ENCODE data around the gene OTUD5. TPM values are rescaled to one million over a fixed set of nuclear protein-coding genes. Genes with fewer than 3 reads are reported as not detected.
A peak's percentile ranks its signal among the peaks of the same experiment; 100 is the strongest.
"Not testable (repeated sequence)": the region's sequence is repeated elsewhere in the genome, so short reads cannot be mapped to it uniquely, and the experiment has no call there.

OTUD5 gene
- 35.3 TPM for polyA plus RNA-seq (ENCODE audit: insufficient read length)

GRCh38 chrX:48957477-48957826 lies at the start of gene OTUD5:
OTUD5 (minus strand) TSS chrX:48957607; CDS start chrX:48957570, 37 bp downstream.
- DNase-seq (ENCODE audit: low read depth), result no peak

GRCh38 chrX:49003696-49004095 lies 46.3 kb upstream of the OTUD5 start:
- DNase-seq (ENCODE audit: low read depth), result no peak

GRCh38 chrX:49002091-49002935 lies 44.9 kb upstream of the OTUD5 start, which contains the start of gene GRIPAP1:
GRIPAP1 (minus strand) TSS chrX:49002264; CDS start chrX:49002229, 35 bp downstream.
- DNase-seq (ENCODE audit: low read depth), result peak; percentile 82

GRCh38 chrX:49001521-49002090 lies 44.2 kb upstream of the OTUD5 start:
- no peak for DNase-seq (ENCODE audit: low read depth)

GRCh38 chrX:49000636-49001035 lies 43.2 kb upstream of the OTUD5 start:
- no peak for DNase-seq (ENCODE audit: low read depth)

- DNase-seq (ENCODE audit: low read depth), result no peak
Observed at GRCh38 chrX:48999030-48999429, 41.6 kb upstream of the OTUD5 start.

GRCh38 chrX:48998391-48998790 lies 41.0 kb upstream of the OTUD5 start:
- DNase-seq (ENCODE audit: low read depth), result no peak

GRCh38 chrX:48997865-48998264 lies 40.5 kb upstream of the OTUD5 start:
- no peak for DNase-seq (ENCODE audit: low read depth)

- DNase-seq (ENCODE audit: low read depth), result no peak
Observed at GRCh38 chrX:48997455-48997854, 40.0 kb upstream of the OTUD5 start.

- no peak for DNase-seq (ENCODE audit: low read depth)
Observed at GRCh38 chrX:48996969-48997368, 39.6 kb upstream of the OTUD5 start.

- no peak for DNase-seq (ENCODE audit: low read depth)
Observed at GRCh38 chrX:48992341-48992740, 34.9 kb upstream of the OTUD5 start.

- no peak for DNase-seq (ENCODE audit: low read depth)
Observed at GRCh38 chrX:48989483-48989882, 32.1 kb upstream of the OTUD5 start.

- no peak for DNase-seq (ENCODE audit: low read depth)
Observed at GRCh38 chrX:48983896-48984295, 26.5 kb upstream of the OTUD5 start.

- DNase-seq (ENCODE audit: low read depth), result no peak
Observed at GRCh38 chrX:48983081-48983480, 25.7 kb upstream of the OTUD5 start.

- no peak for DNase-seq (ENCODE audit: low read depth)
Observed at GRCh38 chrX:48981178-48981577, 23.8 kb upstream of the OTUD5 start.

GRCh38 chrX:48980341-48980740 lies 22.9 kb upstream of the OTUD5 start:
- not testable (repeated sequence) for DNase-seq (ENCODE audit: low read depth)

GRCh38 chrX:48978226-48978625 lies 20.8 kb upstream of the OTUD5 start:
- no peak for DNase-seq (ENCODE audit: low read depth)

- DNase-seq (ENCODE audit: low read depth), result no peak
Observed at GRCh38 chrX:48976086-48976485, 18.7 kb upstream of the OTUD5 start.

- no peak for DNase-seq (ENCODE audit: low read depth)
Observed at GRCh38 chrX:48975541-48975940, 18.1 kb upstream of the OTUD5 start.

GRCh38 chrX:48975041-48975440 lies 17.6 kb upstream of the OTUD5 start:
- DNase-seq (ENCODE audit: low read depth), result no peak

- DNase-seq (ENCODE audit: low read depth), result no peak
Observed at GRCh38 chrX:48974574-48974973, 17.2 kb upstream of the OTUD5 start.

- DNase-seq (ENCODE audit: low read depth), result no peak
Observed at GRCh38 chrX:48974033-48974432, 16.6 kb upstream of the OTUD5 start.

Data from forelimb muscle (tissue), 1 donor.